HCEC 1CT (cell line): ENCODE results near the gene EFNA1.
"Not testable (repeated sequence)": the region's sequence is repeated elsewhere in the genome, so short reads cannot be mapped to it uniquely, and the experiment has no call there.

Source experiments
- DNase-seq: peaks from one replicate; pipeline ENCODE4 v3.0.0-alpha.2; 2017

EFNA1 gene

DNA sequence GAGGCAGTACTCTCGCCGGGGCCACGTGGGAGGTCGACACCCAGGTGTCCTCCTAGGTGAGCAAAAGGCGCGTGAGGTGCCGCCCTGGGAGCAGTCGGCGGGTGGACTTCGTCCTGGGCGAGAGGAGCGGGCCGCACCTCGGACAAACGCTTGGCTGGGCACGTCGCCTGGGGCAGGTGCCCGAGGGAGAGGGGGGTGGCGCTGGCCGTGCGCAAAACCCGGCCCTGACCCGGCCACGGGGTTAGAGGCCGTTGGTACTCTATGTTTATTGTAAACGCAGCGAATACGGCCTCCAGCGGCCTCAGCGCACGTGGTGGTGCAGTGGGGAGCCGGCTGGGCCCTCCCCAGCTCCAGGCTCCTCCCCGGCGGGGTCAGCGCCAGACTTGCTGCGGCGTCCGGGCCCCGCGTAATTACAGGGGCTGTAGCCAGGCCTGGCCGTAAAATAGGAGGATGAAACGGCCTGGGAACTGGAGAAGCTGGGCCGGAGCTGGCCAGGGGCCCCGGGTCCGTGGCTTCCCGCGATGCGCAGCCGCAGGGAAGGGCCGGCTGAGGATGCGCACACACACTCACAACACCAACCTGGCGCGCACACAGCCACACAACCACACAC, 1.6 kb upstream of the EFNA1 start:
- no peak for DNase-seq

DNA sequence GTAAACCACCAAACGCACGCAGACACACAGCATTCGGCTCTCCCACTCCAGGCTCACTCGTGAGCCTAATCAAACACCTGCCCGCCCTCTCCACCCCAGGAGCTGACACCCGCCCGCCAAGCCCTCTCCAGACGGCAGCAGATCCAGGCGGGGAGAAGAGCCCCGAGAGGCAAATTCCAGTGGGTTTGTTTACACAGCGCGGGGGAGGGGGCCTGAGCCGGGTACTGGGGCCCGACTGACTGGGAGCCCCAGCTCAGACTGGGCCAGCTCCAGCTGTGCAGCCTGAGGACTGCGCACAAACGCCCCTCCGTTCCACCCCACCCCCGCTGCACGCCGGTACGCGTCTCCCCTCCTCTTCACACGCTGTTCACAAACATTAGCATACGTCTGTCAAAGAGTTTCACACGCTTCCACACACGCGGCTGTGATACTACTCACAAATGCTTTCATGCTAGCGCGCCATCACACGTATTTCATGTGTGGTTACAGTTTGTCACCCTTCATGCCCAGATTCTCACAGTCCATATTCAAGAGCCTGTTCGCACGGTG, 1.0 kb upstream of the EFNA1 start:
- DNase-seq = no peak

DNA sequence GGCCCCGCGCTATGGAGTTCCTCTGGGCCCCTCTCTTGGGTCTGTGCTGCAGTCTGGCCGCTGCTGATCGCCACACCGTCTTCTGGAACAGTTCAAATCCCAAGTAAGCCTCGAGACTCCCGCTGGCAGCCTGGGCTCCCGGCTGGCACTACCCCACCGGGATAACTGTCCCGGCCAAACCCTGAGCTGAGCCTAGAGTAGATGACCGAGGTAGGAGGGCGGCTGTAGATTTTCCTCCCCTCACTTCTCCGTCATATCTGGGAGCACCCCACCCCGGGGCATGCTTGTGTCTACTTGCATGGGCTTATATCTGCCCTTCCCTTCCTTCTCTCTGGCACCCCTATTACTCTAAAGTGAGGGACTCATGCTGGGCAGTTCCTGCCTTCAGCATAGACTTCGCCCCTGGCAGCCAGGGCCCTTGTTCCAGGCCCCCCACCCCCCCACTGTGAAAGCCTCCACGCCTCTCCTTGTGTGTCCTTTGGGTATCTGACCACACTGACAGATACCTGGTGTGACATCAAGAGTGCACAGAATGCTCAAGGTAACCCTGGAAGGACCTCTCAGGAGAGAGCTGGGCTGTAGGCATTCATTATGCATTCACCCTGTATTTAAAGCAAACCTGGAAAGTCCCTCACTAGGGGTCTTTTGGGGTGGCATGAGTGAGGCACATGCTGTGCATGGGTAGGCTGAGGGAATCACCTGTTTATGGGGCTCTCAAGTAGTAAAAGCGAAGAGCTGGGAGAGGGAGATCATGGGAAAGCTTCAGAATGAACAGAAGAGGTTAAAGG, 485 bp downstream of the EFNA1 start:
- no peak for DNase-seq

DNA sequence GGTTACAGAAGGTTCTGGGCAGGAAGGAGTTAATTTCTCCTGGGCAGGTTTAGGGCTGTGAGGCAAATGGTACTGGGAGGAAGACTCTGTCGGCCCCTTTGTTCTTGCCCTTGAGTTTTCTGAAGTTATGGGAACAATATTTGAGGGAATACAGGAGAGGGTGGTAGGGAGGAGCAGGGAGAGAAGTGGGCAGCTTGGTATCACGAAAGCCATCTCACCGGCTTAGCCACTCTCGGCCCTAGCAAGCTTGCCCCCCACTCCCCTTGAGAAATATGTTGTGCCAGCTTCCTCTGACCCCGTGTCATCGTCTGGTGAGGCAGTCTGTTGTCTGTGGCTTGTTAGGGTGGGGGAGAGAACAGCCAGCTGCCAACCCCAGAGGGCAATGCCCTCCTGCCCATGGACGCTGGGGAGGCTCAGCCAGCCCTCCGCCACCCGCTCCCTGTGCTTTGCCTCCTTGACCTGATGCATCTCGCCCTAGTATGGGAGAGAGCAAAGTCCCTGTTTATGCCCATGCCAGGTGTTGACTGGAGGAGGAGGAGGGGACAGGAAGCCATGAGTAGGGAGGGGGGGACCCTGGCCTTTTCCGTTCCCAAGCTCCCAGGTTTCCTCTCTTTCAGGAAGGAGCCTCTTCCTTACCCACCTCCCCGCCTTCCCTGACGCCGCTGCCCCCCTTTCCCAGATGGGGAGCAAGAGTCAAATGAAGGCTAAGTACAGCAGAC, 1.2 kb downstream of the EFNA1 start:
- DNase-seq = no peak

DNA sequence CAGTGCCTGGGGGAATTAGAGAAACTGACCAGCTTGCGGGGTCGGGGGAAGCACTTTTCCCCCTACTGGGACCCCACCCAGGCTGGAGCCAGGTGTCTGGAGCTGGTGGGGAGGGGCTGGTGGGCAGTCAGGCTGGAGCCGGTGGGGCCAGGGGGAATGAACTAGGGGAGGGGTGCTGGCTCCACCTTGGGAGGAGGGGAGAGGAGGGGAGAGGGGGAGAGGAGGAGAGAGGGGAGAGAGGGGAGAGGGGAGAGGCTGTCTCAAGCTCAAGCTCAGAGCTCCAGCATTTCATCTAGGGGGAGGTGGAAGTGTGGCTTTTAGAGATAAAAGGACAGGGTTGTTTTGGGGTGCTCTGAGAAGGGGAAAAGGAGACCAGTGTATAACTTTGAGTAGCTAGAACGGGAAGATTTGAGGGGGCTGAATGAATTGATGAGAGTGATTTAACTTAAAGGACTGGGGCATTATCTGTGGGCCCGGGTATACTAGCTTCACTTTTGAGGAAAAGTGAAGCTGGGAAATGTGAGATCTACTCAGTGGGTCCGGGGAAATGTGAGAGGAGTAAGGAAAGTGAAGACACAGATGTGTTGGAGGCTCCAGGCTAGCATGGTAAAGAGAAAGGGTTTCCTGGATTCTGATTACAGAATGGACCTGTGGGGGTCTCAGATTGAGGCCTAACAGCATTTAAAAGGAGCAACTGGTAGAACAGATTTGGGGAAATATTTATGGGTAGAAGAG, 2.8 kb downstream of the EFNA1 start:
- DNase-seq = no peak

DNA sequence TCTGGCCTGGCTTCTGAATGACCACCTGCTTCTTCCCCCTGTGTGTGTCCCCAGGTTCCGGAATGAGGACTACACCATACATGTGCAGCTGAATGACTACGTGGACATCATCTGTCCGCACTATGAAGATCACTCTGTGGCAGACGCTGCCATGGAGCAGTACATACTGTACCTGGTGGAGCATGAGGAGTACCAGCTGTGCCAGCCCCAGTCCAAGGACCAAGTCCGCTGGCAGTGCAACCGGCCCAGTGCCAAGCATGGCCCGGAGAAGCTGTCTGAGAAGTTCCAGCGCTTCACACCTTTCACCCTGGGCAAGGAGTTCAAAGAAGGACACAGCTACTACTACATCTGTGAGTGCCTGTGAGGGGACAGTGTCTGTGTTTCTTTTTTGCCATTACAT, 3.6 kb downstream of the EFNA1 start:
- no peak for DNase-seq

DNA sequence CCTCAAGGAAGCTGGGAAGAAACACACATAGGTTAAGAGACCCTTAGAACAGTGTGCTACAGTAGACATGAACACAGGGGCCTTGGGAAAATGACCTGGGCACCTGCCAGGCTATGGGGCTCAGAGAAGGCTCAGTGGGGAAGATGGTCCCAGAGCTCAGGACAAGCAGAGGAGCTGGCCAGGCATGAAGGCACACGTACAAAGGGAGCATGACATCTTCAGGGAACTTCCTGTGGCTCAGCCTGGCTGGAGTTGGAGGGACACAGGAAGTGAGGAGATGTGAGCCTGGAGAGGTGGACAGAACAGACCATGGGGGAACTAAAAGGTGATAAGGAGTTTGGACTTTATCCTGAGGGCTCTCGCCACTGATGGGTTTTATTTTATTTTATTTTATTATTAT, 4.2 kb downstream of the EFNA1 start:
- no peak for DNase-seq

DNA sequence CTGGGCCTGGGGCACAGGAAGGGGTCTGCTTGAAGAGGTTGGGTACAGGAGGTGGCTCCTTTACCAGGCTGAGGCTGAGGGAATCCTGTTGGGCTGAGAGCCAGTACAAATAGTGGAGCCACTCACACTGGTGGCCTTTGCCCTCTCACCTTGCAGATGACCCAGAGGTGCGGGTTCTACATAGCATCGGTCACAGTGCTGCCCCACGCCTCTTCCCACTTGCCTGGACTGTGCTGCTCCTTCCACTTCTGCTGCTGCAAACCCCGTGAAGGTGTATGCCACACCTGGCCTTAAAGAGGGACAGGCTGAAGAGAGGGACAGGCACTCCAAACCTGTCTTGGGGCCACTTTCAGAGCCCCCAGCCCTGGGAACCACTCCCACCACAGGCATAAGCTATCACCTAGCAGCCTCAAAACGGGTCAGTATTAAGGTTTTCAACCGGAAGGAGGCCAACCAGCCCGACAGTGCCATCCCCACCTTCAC, 6.2 kb downstream of the EFNA1 start:
- DNase-seq = no peak

DNA sequence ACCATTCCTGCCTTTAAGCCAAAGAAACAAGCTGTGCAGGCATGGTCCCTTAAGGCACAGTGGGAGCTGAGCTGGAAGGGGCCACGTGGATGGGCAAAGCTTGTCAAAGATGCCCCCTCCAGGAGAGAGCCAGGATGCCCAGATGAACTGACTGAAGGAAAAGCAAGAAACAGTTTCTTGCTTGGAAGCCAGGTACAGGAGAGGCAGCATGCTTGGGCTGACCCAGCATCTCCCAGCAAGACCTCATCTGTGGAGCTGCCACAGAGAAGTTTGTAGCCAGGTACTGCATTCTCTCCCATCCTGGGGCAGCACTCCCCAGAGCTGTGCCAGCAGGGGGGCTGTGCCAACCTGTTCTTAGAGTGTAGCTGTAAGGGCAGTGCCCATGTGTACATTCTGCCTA, 6.6 kb downstream of the EFNA1 start:
- DNase-seq = no peak

DNA sequence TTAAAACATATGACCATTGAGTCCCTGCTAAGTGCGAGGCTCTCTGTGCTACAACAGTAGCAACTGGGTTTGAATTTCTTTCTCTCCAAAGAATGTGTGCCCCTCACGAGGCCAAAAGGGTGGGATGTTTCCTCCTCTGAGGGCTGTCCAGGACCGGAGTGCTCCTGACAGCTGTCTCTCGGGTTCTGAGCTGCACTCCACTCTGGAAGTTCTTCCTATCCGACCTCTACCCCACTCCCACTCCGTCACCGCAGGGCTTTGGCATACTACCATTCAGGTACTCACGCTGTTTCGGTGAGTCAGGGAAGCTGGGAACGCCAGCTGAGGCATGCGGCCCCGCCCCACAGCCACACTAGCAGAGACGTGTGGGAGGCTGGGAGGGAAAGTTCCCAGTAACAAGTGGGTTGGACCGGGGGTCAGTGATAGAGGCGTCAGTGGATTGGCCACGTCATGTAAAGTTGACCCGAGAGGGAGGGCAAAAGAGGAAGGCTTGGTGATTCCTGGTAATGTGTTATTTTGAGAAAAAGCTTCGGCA, 7.3 kb downstream of the EFNA1 start:
- DNase-seq = peak; percentile 88

DNA sequence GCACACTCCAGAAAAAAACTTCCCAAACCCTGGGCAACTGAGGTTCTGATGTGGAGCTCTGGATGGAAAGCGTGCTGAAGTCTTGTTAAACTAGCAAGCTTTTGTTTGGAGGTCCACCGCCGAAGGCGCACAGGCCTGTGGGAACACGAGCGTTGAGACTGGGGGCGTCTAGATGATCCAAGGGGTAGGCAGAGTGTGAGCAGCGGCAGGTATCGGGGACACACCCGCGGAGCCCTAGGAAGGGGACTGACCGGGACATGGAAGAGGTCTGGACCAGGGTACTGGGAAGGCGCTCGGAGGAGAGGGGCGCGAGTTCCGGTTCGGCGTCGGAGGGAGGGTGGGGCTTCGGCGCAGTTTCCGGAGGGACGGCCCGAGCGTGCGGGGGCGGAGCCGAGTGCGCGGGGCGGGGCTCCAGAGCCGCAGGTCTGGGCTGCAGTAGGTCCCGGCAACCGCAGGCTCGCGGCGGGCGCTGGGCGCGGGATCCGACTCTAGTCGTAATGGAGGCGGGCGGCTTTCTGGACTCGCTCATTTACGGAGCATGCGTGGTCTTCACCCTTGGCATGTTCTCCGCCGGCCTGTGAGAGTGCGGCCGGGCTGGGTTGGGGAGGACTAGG, 7.8 kb downstream of the EFNA1 start, which contains the start of gene SLC50A1:
TSS of gene SLC50A1 (plus strand) at position 438 of the 614 bp plus-strand sequence. CDS start at position 498, 60 bp downstream.
- DNase-seq = peak; percentile 89

DNA sequence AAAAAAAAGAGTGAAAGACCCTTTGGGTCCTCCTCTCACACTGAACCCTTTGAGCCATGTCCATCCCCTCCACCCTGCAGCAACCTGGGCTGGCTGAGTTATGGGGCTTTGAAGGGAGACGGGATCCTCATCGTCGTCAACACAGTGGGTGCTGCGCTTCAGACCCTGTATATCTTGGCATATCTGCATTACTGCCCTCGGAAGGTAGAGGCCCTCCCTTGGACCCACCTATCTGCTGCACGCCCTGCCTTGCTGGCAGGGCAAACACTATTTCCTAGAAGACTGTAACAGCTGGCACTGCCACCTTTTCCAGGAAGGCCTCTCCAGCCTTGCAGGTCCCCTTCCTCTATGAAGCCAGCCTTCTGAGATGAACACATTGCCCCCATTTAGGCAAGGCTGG, 9.1 kb downstream of the EFNA1 start:
- DNase-seq = no peak

DNA sequence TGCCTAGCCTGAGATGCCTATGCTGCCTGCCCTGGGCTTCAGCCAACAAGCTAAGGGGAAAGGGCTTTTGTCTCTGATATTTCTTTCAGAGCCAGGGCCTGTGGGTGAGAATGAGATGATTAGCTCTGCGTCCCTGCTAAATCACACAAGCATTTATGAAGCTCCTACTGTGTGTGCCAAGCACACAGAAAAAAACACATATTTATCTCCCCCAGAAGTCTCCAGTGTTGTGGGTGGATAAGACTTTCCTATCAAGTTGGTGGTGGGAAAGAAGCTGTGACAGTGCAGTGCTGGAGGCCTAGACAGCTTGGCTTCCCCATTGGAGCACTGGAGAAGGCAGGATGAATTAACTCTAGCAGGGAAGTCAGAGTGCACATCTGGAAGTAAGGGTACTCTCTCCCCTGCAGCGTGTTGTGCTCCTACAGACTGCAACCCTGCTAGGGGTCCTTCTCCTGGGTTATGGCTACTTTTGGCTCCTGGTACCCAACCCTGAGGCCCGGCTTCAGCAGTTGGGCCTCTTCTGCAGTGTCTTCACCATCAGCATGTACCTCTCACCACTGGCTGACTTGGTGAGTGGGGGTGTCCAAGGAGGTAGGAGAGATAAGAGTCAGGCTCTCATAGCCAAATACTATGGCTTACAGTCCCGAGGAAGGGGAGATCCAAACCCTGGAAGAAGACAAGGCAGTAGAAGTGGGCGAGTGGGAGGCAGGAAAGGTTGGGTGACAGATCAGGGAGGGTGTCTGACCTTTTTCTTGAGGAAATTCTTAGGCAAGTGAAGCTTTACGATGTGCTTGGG, 9.7 kb downstream of the EFNA1 start:
- no peak for DNase-seq

DNA sequence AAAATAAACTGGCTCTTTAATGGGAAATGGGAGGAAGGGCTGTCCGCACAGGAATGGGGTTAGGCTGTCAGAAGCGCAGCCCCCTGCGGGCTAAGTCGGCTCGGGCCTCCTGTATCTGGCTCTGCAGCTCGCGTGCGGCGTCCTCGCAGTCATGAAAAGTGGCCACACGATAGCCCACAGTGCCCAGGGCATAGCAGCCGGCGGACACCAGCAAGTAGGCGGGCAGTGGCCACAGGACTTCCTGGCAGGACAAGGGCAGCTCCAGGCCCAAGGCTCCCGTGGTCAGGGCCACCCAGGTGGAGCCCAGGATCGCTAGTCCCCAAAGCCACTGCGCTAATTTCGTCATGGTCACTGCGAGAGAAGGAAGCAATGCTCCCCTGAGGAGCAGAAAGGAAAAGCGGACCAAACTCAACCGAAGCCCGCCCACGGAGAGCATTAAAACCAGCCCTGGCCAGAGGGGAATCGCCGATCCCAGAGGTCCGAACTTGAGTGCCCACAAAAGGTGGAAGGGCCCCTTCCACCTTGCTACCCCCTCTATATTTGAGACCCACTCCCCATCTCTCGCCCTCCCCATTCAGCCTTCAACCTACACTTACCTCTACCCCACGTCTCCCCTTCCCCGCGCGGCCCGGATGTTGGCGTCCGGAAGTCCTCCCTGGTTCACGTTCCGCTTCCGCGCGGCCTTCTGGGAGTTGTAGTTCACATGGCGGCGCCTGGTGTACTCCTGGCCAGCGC, 12.4 kb downstream of the EFNA1 start, which contains the start of gene DPM3:
TSS of gene DPM3 (minus strand) at position 637 of the 735 bp plus-strand sequence. CDS start at position 346, 291 bp downstream.
- DNase-seq = peak; percentile 70

DNA sequence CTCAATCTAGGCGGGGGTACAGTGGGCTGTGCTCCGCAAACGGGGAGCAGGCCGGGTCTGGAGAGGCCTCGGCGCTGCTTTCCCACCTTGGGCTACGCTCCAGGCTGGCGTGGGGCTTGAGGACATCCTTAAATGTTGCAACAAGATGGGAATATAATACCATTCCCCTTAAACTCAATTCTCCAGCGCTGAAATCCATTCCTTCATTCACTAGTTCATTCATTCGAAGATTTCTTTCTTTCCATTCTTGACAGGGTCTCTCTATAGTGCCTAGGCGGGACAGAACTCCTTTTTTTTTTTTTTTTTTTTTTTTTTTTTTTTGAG, 12.9 kb downstream of the EFNA1 start:
- DNase-seq = no peak

DNA sequence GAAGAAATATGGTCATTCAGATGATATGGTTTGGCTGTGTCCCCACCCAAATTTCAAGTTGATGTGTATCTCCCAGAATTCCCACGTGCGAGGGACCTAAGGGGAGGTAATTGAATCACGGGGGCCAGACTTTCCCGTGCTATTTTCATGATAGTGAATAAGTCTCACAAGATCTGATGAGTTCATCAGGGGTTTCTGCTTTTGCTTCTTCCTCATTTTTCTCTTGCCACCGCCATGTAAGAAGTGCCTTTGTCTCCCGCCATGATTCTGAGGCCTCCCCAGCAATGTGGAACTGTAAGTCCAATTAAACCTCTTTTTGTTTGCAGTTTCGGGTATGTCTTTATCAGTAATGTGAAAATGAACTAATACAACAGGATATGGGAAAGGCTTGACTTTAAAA, 14.1 kb downstream of the EFNA1 start:
- no peak for DNase-seq

DNA sequence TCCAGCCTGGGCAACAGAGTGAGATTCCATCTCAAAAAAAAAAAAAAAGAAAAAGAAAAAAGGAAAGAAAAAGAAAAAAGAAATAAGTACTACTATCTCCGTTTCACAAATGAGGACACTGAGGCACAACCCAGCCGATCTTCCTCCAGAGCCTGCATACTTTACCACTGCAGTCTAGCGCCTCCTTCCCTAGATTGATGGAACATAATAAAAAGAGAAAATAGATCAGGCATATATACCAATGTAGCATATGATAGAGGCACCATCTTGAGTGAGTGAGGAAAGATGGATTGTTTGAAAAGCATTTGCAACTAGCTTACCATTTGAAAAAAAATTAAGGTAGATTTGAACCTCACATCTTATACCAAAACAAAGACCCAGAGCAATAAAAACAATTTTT, 17.8 kb downstream of the EFNA1 start:
- no peak for DNase-seq

DNA sequence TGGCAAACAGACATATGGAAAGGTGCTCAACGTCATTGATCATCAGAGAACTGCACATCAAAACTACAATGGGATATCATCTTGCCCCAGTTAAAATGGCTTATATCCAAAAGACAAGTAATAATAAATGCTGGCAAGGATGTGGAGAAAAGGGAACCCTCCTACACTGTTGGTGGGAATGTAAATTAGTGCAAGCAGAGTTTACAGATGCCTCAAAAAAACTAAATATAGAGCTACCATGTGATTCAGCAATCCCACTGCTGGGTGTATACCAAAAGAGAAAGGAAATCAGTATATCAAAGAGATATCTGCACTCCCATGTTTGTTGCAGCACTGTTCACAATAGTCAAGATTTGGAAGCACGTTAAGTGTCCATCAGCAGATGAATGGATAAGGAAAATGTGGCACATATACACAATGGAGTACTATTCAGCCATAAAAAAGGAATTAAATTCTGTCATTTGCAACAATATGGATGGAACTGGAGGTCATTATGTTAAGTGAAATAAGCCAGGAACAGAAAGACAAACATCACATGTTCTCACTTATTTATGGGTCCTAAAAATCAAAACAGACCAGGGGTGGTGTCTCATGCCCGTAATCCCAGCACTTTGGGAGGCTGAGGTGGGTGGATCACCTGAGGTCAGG, 28.4 kb downstream of the EFNA1 start:
- DNase-seq = not testable (repeated sequence)

DNA sequence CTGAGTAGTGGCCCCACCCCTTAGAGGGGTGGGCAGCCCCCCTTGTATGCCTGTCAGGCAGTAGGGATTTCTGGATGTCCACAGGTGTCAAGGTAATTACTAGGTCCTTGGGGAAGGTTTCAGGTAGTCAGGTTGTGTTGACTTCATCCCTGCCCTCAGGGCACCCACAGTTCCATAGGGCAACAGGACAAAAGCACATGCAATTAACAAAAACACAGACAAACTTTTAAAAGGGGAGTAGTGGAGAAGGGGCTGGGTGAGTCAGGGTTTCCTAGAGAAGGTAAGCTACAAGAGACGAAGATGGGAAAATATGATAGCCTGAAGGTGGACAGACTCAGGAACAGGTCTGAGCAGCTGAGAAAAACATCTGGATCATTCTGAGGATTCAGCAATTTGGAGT, 31.3 kb downstream of the EFNA1 start:
- no peak for DNase-seq

DNA sequence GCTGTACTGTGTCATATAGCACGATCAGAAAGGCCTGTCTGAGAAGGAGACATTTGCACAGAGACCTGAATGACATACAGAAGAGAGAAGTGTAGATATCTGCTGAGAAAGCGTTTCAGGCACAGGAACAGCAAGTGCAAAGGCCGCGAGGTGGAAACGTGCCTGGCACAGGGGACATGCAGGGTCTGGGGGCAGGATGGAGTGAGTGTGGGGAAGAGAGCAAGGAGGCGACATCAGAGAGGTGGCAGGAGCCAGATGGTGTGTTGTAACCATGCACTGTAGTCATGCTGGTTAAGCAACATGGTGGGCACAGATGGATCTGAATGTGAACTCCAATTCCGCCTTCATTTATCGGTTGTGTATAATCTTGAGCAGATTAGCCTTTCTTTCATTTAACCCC, 32.5 kb downstream of the EFNA1 start:
- no peak for DNase-seq
